ENCODE measurements around the gene L3MBTL3.

Gene L3MBTL3

GRCh38 chr6:130090796-130091195 lies 72.4 kb downstream of the L3MBTL3 start:
- Histone ChIP-seq H3K4me3 (ENCODE audit: low read length in 2 of 2) (no peak overlapping the region), H2BK15ac (ENCODE audit: low read length) (no peak overlapping the region), H3K36me3 (replicated peaks in 1 of 2; ENCODE audit: control insufficient read depth in 2 of 2, insufficient read depth in 2 of 2, low read length in 2 of 2) (peaks cover 0 to 20% of the 10 kb centered on the region in 2 donors), H2BK120ac (ENCODE audit: low read depth, low read length) (no peak overlapping the region), H3K4me1 (ENCODE audit: control insufficient read depth in 2 of 2, insufficient read depth in 1 of 2, low read depth in 1 of 2, low read length in 2 of 2) (no peaks in the 10 kb centered on the region), H3K79me1 (ENCODE audit: low read depth, low read length) (no peaks in the 10 kb centered on the region), H4K91ac (ENCODE audit: low read depth, low read length, poor library complexity) (no peak overlapping the region), H2AK5ac (ENCODE audit: low read depth, low read length) (no peak overlapping the region), H3K27ac (replicated peaks; ENCODE audit: low read length) (no peak overlapping the region), H4K8ac (ENCODE audit: low read depth, low read length) (no peak overlapping the region), H2BK12ac (ENCODE audit: low read length) (no peak overlapping the region), H3K9me3 (replicated peaks in 1 of 2; ENCODE audit: control insufficient read depth in 2 of 2, insufficient read depth in 1 of 2, low read depth in 1 of 2, low read length in 2 of 2) (no peaks in the 10 kb centered on the region), H3K4me2 (ENCODE audit: insufficient read depth, low read length, poor library complexity, severe bottlenecking) (no peak overlapping the region), H3K4ac (ENCODE audit: low read length) (no peak overlapping the region), H3K23ac (ENCODE audit: low read depth, low read length, poor library complexity) (no peak overlapping the region), H3K9ac (ENCODE audit: low read depth, low read length, poor library complexity) (no peak overlapping the region), H2BK5ac (ENCODE audit: low read length) (no peak overlapping the region), H3K27me3 (ENCODE audit: control insufficient read depth in 3 of 3, insufficient read depth in 3 of 3, low read depth in 1 of 3, low read length in 3 of 3) (no peaks in the 10 kb centered on the region), H2AFZ (ENCODE audit: low read length) (no peak overlapping the region), H3K18ac (ENCODE audit: low read length) (no peak overlapping the region), H3K14ac (ENCODE audit: low read length) (no peak overlapping the region)
- DNase-seq (ENCODE audit: low spot score), result no peak

DNA sequence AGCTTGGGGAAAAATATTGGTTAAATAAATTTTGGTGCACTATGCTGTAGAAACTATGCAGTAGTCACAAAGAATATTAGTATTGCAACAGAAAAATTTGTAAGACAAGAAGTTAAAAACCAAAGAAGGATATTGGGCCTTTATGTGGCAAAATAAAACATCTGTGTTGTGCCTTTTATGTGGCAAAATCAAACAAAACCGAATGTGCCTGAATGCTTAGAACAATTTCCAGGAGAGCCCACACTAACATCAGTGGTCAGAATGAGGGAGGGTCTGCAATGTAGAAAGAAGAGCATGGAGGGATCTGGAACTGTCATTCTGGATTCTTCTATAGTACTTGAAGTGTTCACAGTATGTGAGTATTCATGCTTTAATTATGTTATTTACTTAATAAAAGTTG lies 75.2 kb downstream of the L3MBTL3 start:
- H3K36me3 ChIP-seq (replicated peaks in 1 of 2; ENCODE audit: control insufficient read depth in 2 of 2, insufficient read depth in 2 of 2, low read length in 2 of 2), result peaks cover 2 to 14% of the 10 kb centered on the region in 2 donors
- WGBS, 2 donors (ENCODE audit: extremely low coverage in 2 of 2, insufficient read length in 2 of 2, insufficient replicate concordance in 1 of 2), result no CpG with 5 or more reads among the region's 1 CpG
- H4K91ac ChIP-seq (ENCODE audit: low read depth, low read length, poor library complexity), result no peak overlapping the region
- H2BK15ac ChIP-seq (ENCODE audit: low read length), result no peak overlapping the region
- no peak overlapping the region for H3K4me3 ChIP-seq (ENCODE audit: low read length in 2 of 2)
- H2BK5ac ChIP-seq (ENCODE audit: low read length), result no peak overlapping the region
- no peak overlapping the region for H3K23ac ChIP-seq (ENCODE audit: low read depth, low read length, poor library complexity)
- H4K8ac ChIP-seq (ENCODE audit: low read depth, low read length), result no peak overlapping the region
- H3K4ac ChIP-seq (ENCODE audit: low read length), result no peak overlapping the region
- H3K79me1 ChIP-seq (ENCODE audit: low read depth, low read length), result no peaks in the 10 kb centered on the region
- no peak overlapping the region for H2AFZ ChIP-seq (ENCODE audit: low read length)
- no peak overlapping the region for H3K9ac ChIP-seq (ENCODE audit: low read depth, low read length, poor library complexity)
- H3K27me3 ChIP-seq (ENCODE audit: control insufficient read depth in 3 of 3, insufficient read depth in 3 of 3, low read depth in 1 of 3, low read length in 3 of 3), result no peaks in the 10 kb centered on the region
- H3K14ac ChIP-seq (ENCODE audit: low read length), result no peak overlapping the region
- no peak overlapping the region for H3K18ac ChIP-seq (ENCODE audit: low read length)
- no peaks in the 10 kb centered on the region for H3K9me3 ChIP-seq (replicated peaks in 1 of 2; ENCODE audit: control insufficient read depth in 2 of 2, insufficient read depth in 1 of 2, low read depth in 1 of 2, low read length in 2 of 2)
- no peak overlapping the region for H3K27ac ChIP-seq (replicated peaks; ENCODE audit: low read length)
- H2AK5ac ChIP-seq (ENCODE audit: low read depth, low read length), result no peak overlapping the region
- H3K4me2 ChIP-seq (ENCODE audit: insufficient read depth, low read length, poor library complexity, severe bottlenecking), result no peak overlapping the region
- H2BK120ac ChIP-seq (ENCODE audit: low read depth, low read length), result no peak overlapping the region
- H3K4me1 ChIP-seq (ENCODE audit: control insufficient read depth in 2 of 2, insufficient read depth in 1 of 2, low read depth in 1 of 2, low read length in 2 of 2), result no peaks in the 10 kb centered on the region
- no peak overlapping the region for H2BK12ac ChIP-seq (ENCODE audit: low read length)
- no peak for DNase-seq (ENCODE audit: low spot score)

DNA sequence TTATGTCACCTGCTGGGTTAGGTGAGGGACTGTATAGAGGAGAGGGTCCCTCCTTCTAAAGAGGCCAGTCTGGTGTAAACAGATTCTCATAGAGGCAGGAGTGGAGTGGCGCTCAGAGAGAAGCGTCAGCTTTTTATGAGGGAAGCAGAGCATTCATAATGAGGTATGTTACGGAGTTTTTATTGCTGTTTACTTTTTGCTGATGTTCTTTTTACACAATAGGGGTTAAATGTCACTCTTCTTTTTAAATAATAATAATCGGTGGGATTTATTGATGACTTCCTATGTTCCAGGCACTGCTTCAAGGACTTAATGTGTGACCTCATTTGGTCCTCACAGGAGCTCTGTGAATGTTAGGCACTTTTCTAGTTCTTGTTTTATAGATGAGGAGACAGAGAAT lies 79.9 kb downstream of the L3MBTL3 start:
- H2BK120ac ChIP-seq (ENCODE audit: low read depth, low read length), result no peak overlapping the region
- no peak overlapping the region for H2BK5ac ChIP-seq (ENCODE audit: low read length)
- H3K4me2 ChIP-seq (ENCODE audit: insufficient read depth, low read length, poor library complexity, severe bottlenecking), result no peak overlapping the region
- no peak overlapping the region for H3K27ac ChIP-seq (replicated peaks; ENCODE audit: low read length)
- H2BK12ac ChIP-seq (ENCODE audit: low read length), result no peak overlapping the region
- no peaks in the 10 kb centered on the region for H3K27me3 ChIP-seq (ENCODE audit: control insufficient read depth in 3 of 3, insufficient read depth in 3 of 3, low read depth in 1 of 3, low read length in 3 of 3)
- no peak overlapping the region for H2AFZ ChIP-seq (ENCODE audit: low read length)
- no peak overlapping the region for H3K9ac ChIP-seq (ENCODE audit: low read depth, low read length, poor library complexity)
- no CpG with 5 or more reads among the region's 4 CpGs for WGBS, 2 donors (ENCODE audit: extremely low coverage in 2 of 2, insufficient read length in 2 of 2, insufficient replicate concordance in 1 of 2)
- H3K4me1 ChIP-seq (ENCODE audit: control insufficient read depth in 2 of 2, insufficient read depth in 1 of 2, low read depth in 1 of 2, low read length in 2 of 2), result no peaks in the 10 kb centered on the region
- H2AK5ac ChIP-seq (ENCODE audit: low read depth, low read length), result no peak overlapping the region
- H3K4me3 ChIP-seq (ENCODE audit: low read length in 2 of 2), result no peak overlapping the region
- no peak overlapping the region for H2BK15ac ChIP-seq (ENCODE audit: low read length)
- H3K79me1 ChIP-seq (ENCODE audit: low read depth, low read length), result no peaks in the 10 kb centered on the region
- no peak overlapping the region for H3K23ac ChIP-seq (ENCODE audit: low read depth, low read length, poor library complexity)
- no peak for DNase-seq (ENCODE audit: low spot score)
- H3K9me3 ChIP-seq (replicated peaks in 1 of 2; ENCODE audit: control insufficient read depth in 2 of 2, insufficient read depth in 1 of 2, low read depth in 1 of 2, low read length in 2 of 2), result peaks cover 0 to 2% of the 10 kb centered on the region in 2 donors
- H4K8ac ChIP-seq (ENCODE audit: low read depth, low read length), result no peak overlapping the region
- H4K91ac ChIP-seq (ENCODE audit: low read depth, low read length, poor library complexity), result no peak overlapping the region
- no peak overlapping the region for H3K18ac ChIP-seq (ENCODE audit: low read length)
- H3K4ac ChIP-seq (ENCODE audit: low read length), result no peak overlapping the region
- no peak overlapping the region for H3K14ac ChIP-seq (ENCODE audit: low read length)
- H3K36me3 ChIP-seq (replicated peaks in 1 of 2; ENCODE audit: control insufficient read depth in 2 of 2, insufficient read depth in 2 of 2, low read length in 2 of 2), result peaks cover 2 to 12% of the 10 kb centered on the region in 2 donors

- no CpG with 5 or more reads among the region's 3 CpGs for WGBS, 2 donors (ENCODE audit: extremely low coverage in 2 of 2, insufficient read length in 2 of 2, insufficient replicate concordance in 1 of 2)
- Histone ChIP-seq H3K4me2 (ENCODE audit: insufficient read depth, low read length, poor library complexity, severe bottlenecking) (no peak overlapping the region), H3K79me1 (ENCODE audit: low read depth, low read length) (no peaks in the 10 kb centered on the region), H3K9me3 (replicated peaks in 1 of 2; ENCODE audit: control insufficient read depth in 2 of 2, insufficient read depth in 1 of 2, low read depth in 1 of 2, low read length in 2 of 2) (peaks cover 0 to 2% of the 10 kb centered on the region in 2 donors), H3K36me3 (replicated peaks in 1 of 2; ENCODE audit: control insufficient read depth in 2 of 2, insufficient read depth in 2 of 2, low read length in 2 of 2) (peaks cover 2 to 11% of the 10 kb centered on the region in 2 donors), H2AFZ (ENCODE audit: low read length) (no peak overlapping the region), H3K9ac (ENCODE audit: low read depth, low read length, poor library complexity) (no peak overlapping the region), H3K4me3 (ENCODE audit: low read length in 2 of 2) (no peak overlapping the region), H4K91ac (ENCODE audit: low read depth, low read length, poor library complexity) (no peak overlapping the region), H2BK12ac (ENCODE audit: low read length) (no peak overlapping the region), H3K27ac (replicated peaks; ENCODE audit: low read length) (no peak overlapping the region), H3K23ac (ENCODE audit: low read depth, low read length, poor library complexity) (no peak overlapping the region), H2BK15ac (ENCODE audit: low read length) (no peak overlapping the region), H2AK5ac (ENCODE audit: low read depth, low read length) (no peak overlapping the region), H3K18ac (ENCODE audit: low read length) (no peak overlapping the region), H3K27me3 (ENCODE audit: control insufficient read depth in 3 of 3, insufficient read depth in 3 of 3, low read depth in 1 of 3, low read length in 3 of 3) (no peaks in the 10 kb centered on the region), H2BK120ac (ENCODE audit: low read depth, low read length) (no peak overlapping the region), H3K4ac (ENCODE audit: low read length) (no peak overlapping the region), H2BK5ac (ENCODE audit: low read length) (no peak overlapping the region), H3K14ac (ENCODE audit: low read length) (no peak overlapping the region), H4K8ac (ENCODE audit: low read depth, low read length) (no peak overlapping the region), H3K4me1 (ENCODE audit: control insufficient read depth in 2 of 2, insufficient read depth in 1 of 2, low read depth in 1 of 2, low read length in 2 of 2) (peaks cover 0 to 6% of the 10 kb centered on the region in 2 donors)
- no peak for DNase-seq (ENCODE audit: low spot score)
Measured at GRCh38 chr6:130099119-130099518, 80.7 kb downstream of the L3MBTL3 start.

Data from neuronal stem cell (in vitro differentiated cells).